Dedifferentiated amniotic fluid mesenchymal stem cell (primary cell): ENCODE results near the gene WSB1.

Source experiments
- DNase-seq: peaks from one replicate; pipeline ENCODE4 v3.0.0-alpha.2; 2016; ENCODE audit errors: extremely low spot score

Gene WSB1

GRCh38 chr17:27338536-27338985, 44.6 kb downstream of the WSB1 start:
- DNase-seq = no peak

- no peak for DNase-seq
Observed at GRCh38 chr17:27339198-27339835, 45.4 kb downstream of the WSB1 start.

GRCh38 chr17:27339836-27340550, 46.1 kb downstream of the WSB1 start:
- no peak for DNase-seq

- DNase-seq = no peak
Observed at GRCh38 chr17:27340575-27340974, 46.7 kb downstream of the WSB1 start.

- DNase-seq = no peak
Observed at GRCh38 chr17:27341041-27341471, 47.1 kb downstream of the WSB1 start.

- DNase-seq = no peak
Observed at GRCh38 chr17:27342059-27342458, 48.1 kb downstream of the WSB1 start.

- no peak for DNase-seq
Observed at GRCh38 chr17:27343294-27343693, 49.4 kb downstream of the WSB1 start.

GRCh38 chr17:27343977-27344607, 50.2 kb downstream of the WSB1 start:
- no peak for DNase-seq

GRCh38 chr17:27345141-27345904, 51.4 kb downstream of the WSB1 start:
- DNase-seq = no peak

- no peak for DNase-seq
Observed at GRCh38 chr17:27346228-27346899, 52.5 kb downstream of the WSB1 start.

GRCh38 chr17:27348196-27348595, 54.3 kb downstream of the WSB1 start:
- no peak for DNase-seq

- peak; percentile 23 for DNase-seq
Observed at GRCh38 chr17:27349540-27350021, 55.7 kb downstream of the WSB1 start.

- no peak for DNase-seq
Observed at GRCh38 chr17:27351759-27352158, 57.8 kb downstream of the WSB1 start.

GRCh38 chr17:27352448-27353032, 58.6 kb downstream of the WSB1 start:
- no peak for DNase-seq

- no peak for DNase-seq
Observed at GRCh38 chr17:27353033-27353460, 59.1 kb downstream of the WSB1 start.

GRCh38 chr17:27353461-27354050, 59.6 kb downstream of the WSB1 start:
- peak; percentile 83 for DNase-seq

- DNase-seq = no peak
Observed at GRCh38 chr17:27354051-27354490, 60.2 kb downstream of the WSB1 start.

GRCh38 chr17:27354491-27355081, 60.7 kb downstream of the WSB1 start:
- no peak for DNase-seq

- DNase-seq = no peak
Observed at GRCh38 chr17:27355419-27355818, 61.5 kb downstream of the WSB1 start.

GRCh38 chr17:27356091-27356705, 62.3 kb downstream of the WSB1 start:
- DNase-seq = no peak
